ENCODE data around the gene PAX2. TPM values are rescaled to one million over a fixed set of nuclear protein-coding genes. Genes with fewer than 3 reads are reported as not detected.

Gene PAX2
- total RNA-seq, 1 donor: not detected

GRCh38 chr10:100725071-100725471, 20.3 kb upstream of the PAX2 start:
- no peak overlapping the region for H3K4me3 ChIP-seq (ENCODE audit: low read depth, low read length)
- peak; percentile 72 for DNase-seq (ENCODE audit: low read depth)
- no peak for TF ChIP-seq CTCF (IDR thresholded peaks at IDR 0.05; ENCODE audit: insufficient read depth, low read length)

- TF ChIP-seq CTCF (IDR thresholded peaks at IDR 0.05; ENCODE audit: insufficient read depth, low read length): no peak
- no peak overlapping the region for H3K4me3 ChIP-seq (ENCODE audit: low read depth, low read length)
- DNase-seq (ENCODE audit: low read depth): no peak
These were observed 19.4 kb upstream of the PAX2 start for GRCh38 chr10:100725869-100726426.

GRCh38 chr10:100727808-100728207, 17.6 kb upstream of the PAX2 start:
- DNase-seq (ENCODE audit: low read depth): no peak
- no peak for TF ChIP-seq CTCF (IDR thresholded peaks at IDR 0.05; ENCODE audit: insufficient read depth, low read length)
- H3K4me3 ChIP-seq (ENCODE audit: low read depth, low read length): no peak overlapping the region

GRCh38 chr10:100728928-100729861, 16.2 kb upstream of the PAX2 start:
- peak; percentile 45 for TF ChIP-seq CTCF (IDR thresholded peaks at IDR 0.05; ENCODE audit: insufficient read depth, low read length)
- H3K4me3 ChIP-seq (ENCODE audit: low read depth, low read length): no peak overlapping the region
- DNase-seq (ENCODE audit: low read depth): peak; percentile 18

- H3K4me3 ChIP-seq (ENCODE audit: low read depth, low read length): no peak overlapping the region
- DNase-seq (ENCODE audit: low read depth): no peak
- TF ChIP-seq CTCF (IDR thresholded peaks at IDR 0.05; ENCODE audit: insufficient read depth, low read length): no peak
These were observed 15.3 kb upstream of the PAX2 start for GRCh38 chr10:100729862-100730724.

- DNase-seq (ENCODE audit: low read depth): peak; percentile 26
- H3K4me3 ChIP-seq (ENCODE audit: low read depth, low read length): no peak overlapping the region
- TF ChIP-seq CTCF (IDR thresholded peaks at IDR 0.05; ENCODE audit: insufficient read depth, low read length): no peak
These were observed 14.5 kb upstream of the PAX2 start for GRCh38 chr10:100730725-100731406.

Measured in fibroblast of the aortic adventitia (primary cell).